GM23248 (cell line): Measurements from ENCODE around the gene APOL3.

Source experiments
- EZH2 ChIP-seq: fragments of 200-600 bp; sonication (generic); IDR thresholded peaks from 2 replicates; pipeline ENCODE4 v1.6.1; 2018; ENCODE audit warnings: antibody characterized with exemption, mild to moderate bottlenecking; ENCODE audit not compliant: insufficient read depth, poor library complexity, severe bottlenecking
- EZH2phosphoT487 ChIP-seq: fragments of 200-600 bp; sonication (generic); IDR thresholded peaks from 2 replicates; pipeline ENCODE4 v1.6.1; 2018; ENCODE audit warnings: antibody characterized with exemption, moderate library complexity, mild to moderate bottlenecking, low read depth; ENCODE audit not compliant: insufficient read depth

DNA sequence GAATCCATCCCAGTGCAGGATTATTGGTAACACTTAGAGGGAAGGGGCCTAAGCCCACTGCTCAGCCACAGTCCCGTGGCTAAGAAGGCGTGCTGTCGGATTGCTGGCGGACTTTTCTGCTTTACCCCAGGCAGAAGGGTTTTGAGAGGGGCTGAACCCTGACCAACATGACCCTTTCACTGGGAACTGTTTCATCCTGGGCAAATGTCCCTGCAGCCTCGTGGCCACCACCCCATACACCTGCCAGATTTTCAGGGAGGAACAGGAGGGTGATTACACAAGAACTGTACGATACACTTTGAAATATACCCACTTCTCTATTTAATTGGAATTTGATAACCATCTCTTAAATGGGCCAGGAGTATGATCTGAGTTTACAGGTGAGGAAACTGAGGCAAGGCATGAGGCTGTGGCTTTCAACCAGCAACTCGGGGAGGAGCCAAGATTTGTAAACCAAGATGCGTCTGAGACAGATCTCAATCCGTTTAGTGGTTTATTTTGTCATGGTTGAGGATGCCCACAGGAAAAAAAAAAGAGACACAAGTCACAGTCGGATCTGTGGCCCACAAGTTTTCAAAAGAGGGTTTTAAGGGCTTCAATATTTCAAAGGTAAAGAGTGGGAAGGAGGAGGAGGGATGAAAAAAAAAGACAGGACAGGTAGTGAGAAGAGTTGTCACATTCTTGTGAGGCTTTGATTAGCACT lies 6.1 kb upstream of the APOL3 start:
- TF ChIP-seq EZH2 (no peak), EZH2phosphoT487 (no peak)
